GM21390 (cell line): ENCODE results near the gene CELF2.

Experiments
- ATAC-seq: cut with Tn5 transposase; IDR thresholded peaks from one replicate; pipeline ENCODE4 v1.9.1; 2021; ENCODE audit not compliant: unreplicated experiment

The CELF2 gene

GRCh38 chr10:11213137-11213536 lies 195.5 kb downstream of the CELF2 start:
- ATAC-seq: no peak

DNA sequence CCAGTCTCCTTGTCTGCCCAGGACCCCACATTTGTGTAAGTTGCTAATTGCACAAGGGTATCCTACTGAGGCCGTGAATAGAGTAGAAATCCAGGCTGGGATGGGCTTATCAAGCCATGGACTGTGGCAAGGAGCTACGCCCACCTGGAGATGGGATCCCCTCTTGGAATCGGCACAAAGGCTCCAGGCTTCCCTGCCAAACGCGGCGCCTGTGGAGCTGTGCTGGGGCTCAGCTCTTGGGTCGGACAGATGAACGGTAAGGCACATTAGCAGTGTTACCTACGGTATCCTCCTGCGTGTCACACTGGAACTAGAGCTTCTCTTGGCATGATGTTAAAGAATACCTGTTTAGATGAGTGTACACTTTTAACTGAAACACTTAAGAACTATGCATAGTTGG lies 196.7 kb downstream of the CELF2 start:
- ATAC-seq: no peak

GRCh38 chr10:11215471-11215870 lies 197.8 kb downstream of the CELF2 start:
- ATAC-seq: no peak

- no peak for ATAC-seq
Observed at GRCh38 chr10:11217521-11217920, 199.8 kb downstream of the CELF2 start.

- no peak for ATAC-seq
Observed at GRCh38 chr10:11218395-11218794, 200.7 kb downstream of the CELF2 start.

GRCh38 chr10:11219431-11219830 lies 201.8 kb downstream of the CELF2 start:
- no peak for ATAC-seq

DNA sequence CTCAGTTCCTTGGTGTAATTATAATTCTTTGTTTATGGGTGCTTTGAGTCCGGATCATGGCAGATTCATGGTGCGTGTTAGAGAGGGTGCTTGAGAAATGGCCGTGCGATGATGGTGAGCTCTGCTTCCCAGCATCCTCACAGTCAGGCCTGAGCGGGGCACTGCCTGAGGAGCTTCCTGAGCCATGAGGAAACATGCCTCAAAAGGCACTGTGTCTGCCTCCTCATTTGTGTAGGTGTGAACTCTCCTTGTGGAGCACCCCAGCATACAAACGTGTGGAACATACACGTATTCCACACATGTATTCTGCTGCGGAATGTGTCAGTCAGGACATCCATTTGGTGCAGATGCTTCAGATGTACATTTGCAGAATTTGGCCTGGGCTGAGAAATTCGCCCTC lies 205.4 kb downstream of the CELF2 start:
- ATAC-seq: no peak

- no peak for ATAC-seq
Observed at GRCh38 chr10:11223507-11224140, 206.0 kb downstream of the CELF2 start.

- no peak for ATAC-seq
Observed at GRCh38 chr10:11224321-11224720, 206.6 kb downstream of the CELF2 start.

DNA sequence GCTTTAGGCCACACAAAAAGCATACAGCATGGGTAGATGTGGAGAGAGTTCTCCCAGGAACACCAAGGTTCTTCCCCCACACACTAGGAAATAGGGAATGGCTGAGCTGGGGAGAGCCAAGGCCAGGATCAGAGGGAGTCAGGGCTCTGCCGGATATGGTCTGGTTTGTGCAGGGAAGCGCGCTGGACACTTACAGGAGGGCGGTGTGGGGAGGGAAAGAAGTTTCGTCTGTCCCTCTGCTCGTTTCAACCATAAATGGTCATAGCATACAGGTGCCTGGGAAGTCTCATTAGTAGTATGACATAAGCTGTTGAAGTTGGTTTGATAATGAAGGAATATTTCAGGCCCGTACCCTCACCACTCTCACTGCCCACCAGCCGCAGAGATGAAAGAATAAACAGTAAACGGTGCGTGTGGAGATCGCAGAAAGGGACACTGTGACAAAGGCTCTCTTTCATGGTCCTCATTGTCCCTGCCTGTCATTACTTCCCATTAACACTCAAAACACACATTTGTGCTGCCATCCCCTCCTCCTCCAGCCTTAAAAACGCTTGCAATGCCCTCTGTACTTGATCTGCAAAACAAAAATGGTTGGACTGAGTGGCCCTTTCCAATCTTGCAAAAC lies 207.2 kb downstream of the CELF2 start:
- ATAC-seq: no peak

GRCh38 chr10:11225935-11226334 lies 208.3 kb downstream of the CELF2 start:
- no peak for ATAC-seq

- ATAC-seq: peak; percentile 55
Observed at GRCh38 chr10:11227103-11227502, 209.4 kb downstream of the CELF2 start.

DNA sequence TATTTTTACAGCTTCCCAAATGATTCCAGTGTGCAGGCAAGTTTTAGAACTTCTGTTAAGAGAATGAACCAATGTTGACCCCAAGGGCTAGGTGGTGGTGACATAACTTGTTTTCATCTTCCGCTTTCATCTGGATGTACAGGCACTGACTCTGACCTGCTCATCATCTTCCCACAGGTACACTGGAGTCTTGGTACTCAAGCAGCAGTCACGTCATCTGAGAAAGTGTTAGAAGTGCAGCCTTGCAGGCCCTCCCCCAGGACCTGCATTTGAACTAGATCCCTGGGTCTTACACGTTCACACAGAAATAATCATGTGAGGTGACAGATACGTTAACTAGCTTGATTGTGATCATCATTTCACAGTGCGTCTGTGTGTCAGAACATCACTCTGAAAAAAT lies 212.2 kb downstream of the CELF2 start:
- no peak for ATAC-seq

DNA sequence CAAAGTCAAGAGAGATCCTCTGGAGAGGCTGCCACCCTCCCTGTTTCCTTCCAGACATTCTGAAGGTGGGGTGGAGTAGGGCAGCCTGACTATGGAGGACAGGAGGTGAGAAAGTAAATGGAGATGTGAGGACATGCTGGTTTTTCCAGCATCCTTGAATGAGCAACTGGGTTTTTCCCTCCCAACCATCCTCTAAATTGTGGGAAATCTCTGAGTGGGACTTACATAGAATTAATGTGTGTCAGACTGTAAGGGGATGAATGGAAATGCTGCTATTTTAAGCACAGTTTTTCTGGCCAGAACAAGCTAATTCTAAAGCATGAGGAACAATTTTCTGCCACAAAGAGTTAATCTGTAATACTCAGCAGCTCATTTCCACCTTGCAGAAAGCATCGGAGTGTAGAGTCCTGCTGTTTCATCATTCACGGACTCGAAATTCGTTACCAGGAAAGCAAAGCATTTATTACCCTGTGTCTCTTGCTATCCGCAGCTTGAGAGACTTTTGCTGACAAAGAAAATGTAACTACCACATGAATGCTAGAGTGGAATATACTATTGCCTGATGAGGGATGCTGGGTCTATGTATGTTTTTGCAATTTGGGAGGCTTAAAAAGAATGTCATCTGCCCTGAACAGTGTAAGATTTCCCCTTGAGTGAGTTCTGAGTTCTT lies 213.0 kb downstream of the CELF2 start:
- ATAC-seq: no peak

- no peak for ATAC-seq
Observed at GRCh38 chr10:11231285-11231684, 213.6 kb downstream of the CELF2 start.

DNA sequence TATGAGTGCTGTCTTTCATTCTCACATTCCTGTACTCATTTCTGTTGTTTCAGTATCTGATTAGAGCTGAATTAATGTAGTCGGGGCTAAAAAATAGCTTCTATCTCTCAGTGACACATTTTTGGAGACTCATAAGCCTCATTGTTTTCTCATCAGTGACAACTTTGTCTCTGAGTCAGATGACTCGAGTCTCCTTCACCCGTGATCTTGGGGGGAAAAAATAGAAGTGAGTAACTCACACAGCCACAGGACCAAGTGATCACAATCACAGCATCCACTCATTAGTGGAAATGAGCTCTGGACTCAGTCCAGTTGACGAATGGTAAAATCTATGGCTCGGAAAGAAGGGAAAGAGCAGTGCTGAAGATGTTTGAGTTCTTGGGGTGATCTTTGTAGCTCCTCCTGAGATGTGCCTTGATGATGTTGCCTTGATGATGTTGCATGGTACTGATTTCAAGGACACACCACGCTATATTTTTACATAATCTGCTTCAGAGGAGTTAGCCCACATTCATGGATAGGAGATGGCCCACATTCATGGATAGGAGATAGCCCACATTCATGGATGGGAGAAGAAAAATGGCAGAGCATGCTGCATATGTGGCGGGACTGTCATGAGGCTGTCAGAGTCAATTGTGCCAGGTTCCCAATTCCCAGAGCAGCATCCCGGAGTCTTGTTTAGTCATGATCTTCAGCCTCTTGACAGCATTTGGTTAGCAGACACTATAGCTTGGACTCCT lies 214.7 kb downstream of the CELF2 start:
- no peak for ATAC-seq

DNA sequence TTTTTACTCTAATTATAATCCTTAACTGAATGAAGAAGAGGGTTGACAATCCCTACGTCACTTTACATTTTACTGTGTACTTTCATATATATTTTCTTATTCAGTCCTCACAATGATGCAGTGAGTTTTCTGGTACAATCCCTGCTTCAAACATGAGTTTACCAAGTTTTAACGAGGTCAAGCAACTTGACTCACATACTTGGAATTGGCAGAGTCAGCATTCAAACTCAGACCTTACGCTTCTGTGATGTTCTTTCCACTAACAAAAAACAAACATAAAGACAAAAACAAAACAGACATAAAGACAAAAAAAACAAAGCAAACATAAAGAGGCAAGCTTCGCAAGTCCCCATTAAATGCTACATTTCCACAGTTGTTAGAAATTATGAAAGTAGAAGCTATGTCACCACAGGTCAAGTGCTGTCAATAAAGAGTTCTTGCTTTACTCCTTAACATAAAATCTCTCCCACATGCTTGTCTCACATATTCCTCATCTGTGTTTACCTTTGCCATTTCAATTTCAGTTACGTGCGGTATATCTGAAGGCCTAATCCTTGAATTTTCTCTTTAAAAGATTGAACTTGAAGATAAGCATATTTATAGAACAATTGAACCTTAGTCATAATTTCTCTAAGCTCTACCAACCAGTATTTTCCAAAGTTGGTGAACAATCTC lies 217.3 kb downstream of the CELF2 start:
- ATAC-seq: no peak

- no peak for ATAC-seq
Observed at GRCh38 chr10:11235771-11236170, 218.1 kb downstream of the CELF2 start.

DNA sequence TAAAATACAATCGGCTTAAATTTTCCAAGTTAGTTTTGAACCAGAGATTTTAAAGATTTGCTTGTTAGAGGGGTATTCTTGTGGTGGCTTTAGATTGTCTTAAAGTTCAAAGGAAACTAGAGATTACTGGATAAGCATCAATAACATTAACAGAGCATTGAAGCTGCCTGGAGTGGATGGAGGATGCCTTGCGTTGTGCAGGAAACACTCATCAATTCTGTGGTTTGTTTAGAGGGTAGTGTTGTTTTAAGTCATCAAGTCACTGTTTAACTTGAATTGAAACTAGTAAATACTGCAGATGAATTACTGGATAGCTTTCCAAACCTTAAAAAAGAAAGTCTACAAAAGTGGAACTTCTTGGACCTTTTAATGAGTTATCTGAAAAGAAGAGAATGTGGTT lies 218.6 kb downstream of the CELF2 start:
- ATAC-seq: peak; percentile 69

GRCh38 chr10:11237571-11237970 lies 219.9 kb downstream of the CELF2 start:
- peak; percentile 31 for ATAC-seq

GRCh38 chr10:11238893-11239292 lies 221.2 kb downstream of the CELF2 start:
- no peak for ATAC-seq
